Glutamatergic neuron (in vitro differentiated cells): Measurements from ENCODE around the gene APOA1. TPM values are rescaled to one million over a fixed set of nuclear protein-coding genes. Genes with fewer than 3 reads are reported as not detected.

Source experiments
- DNase-seq: peaks from one replicate; pipeline ENCODE4 v3.0.0; 2022
- H3K27ac Mint-ChIP-seq: one replicate; pipeline ENCODE4 v1.8.0; 2020; ENCODE audit warnings: mild to moderate bottlenecking, mixed read lengths, inconsistent platforms; ENCODE audit not compliant: unreplicated experiment
- H3K27me3 Mint-ChIP-seq: one replicate; pipeline ENCODE4 v1.8.0; 2020; ENCODE audit warnings: mild to moderate bottlenecking, moderate library complexity, mixed read lengths, inconsistent platforms; ENCODE audit not compliant: unreplicated experiment
- H3K36me3 Mint-ChIP-seq: one replicate; pipeline ENCODE4 v1.8.0; 2020; ENCODE audit warnings: mild to moderate bottlenecking, mixed read lengths, inconsistent platforms; ENCODE audit not compliant: unreplicated experiment
- H3K4me1 Mint-ChIP-seq: one replicate; pipeline ENCODE4 v1.8.0; 2020; ENCODE audit warnings: mild to moderate bottlenecking, low read depth, mixed read lengths, inconsistent platforms; ENCODE audit not compliant: unreplicated experiment
- H3K4me3 Mint-ChIP-seq: one replicate; pipeline ENCODE4 v1.8.0; 2020; ENCODE audit warnings: mild to moderate bottlenecking, mixed read lengths, inconsistent platforms; ENCODE audit not compliant: unreplicated experiment
- H3K9me3 Mint-ChIP-seq: one replicate; pipeline ENCODE4 v1.8.0; 2020; ENCODE audit warnings: mild to moderate bottlenecking, moderate library complexity, mixed read lengths, inconsistent platforms; ENCODE audit not compliant: unreplicated experiment
- CTCF ChIP-seq: fragments of 200-600 bp; sonication (generic); IDR thresholded peaks from one replicate; pipeline ENCODE4 v1.5.0; 2021; ENCODE audit not compliant: partially characterized antibody, unreplicated experiment
- total RNA-seq: library from RNA; stranded (reverse); fragmentation: NEBNext Ultra II Directional; extraction: Animal tissue kit (Norgen Biotek cat#: 25700); gene quantifications from one replicate; pipeline ENCODE4 v1.2.1, GENCODE V29; 2021; ENCODE audit not compliant: unreplicated experiment

APOA1 gene
- total RNA-seq, 1 donor from 2014 or later: not detected

DNA sequence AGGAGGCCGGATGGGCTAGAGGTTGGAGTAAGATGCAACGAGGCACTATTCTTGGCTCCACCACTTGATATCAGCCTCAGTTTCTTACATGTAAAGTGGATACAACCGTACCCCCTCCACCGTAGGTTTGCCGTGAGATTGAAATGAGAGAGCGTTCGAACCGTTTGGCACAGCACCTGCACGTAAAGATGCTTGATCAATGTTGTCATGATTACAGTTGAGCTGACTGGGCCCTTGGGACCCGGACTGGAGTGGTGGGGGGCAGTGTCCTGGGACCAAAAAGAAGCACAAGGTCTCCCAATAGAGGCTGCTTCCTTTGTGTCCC, 4.0 kb downstream of the APOA1 start:
- no peak for DNase-seq
- H3K9me3 Mint-ChIP-seq: peaks cover 4% of the 10 kb centered on the region
- H3K27ac Mint-ChIP-seq: no peak overlapping the region
- no peak overlapping the region for H3K4me3 Mint-ChIP-seq
- no peak for TF ChIP-seq CTCF
- H3K4me1 Mint-ChIP-seq: no peaks in the 10 kb centered on the region
- no peaks in the 10 kb centered on the region for H3K36me3 Mint-ChIP-seq
- peaks cover 3% of the 10 kb centered on the region for H3K27me3 Mint-ChIP-seq

DNA sequence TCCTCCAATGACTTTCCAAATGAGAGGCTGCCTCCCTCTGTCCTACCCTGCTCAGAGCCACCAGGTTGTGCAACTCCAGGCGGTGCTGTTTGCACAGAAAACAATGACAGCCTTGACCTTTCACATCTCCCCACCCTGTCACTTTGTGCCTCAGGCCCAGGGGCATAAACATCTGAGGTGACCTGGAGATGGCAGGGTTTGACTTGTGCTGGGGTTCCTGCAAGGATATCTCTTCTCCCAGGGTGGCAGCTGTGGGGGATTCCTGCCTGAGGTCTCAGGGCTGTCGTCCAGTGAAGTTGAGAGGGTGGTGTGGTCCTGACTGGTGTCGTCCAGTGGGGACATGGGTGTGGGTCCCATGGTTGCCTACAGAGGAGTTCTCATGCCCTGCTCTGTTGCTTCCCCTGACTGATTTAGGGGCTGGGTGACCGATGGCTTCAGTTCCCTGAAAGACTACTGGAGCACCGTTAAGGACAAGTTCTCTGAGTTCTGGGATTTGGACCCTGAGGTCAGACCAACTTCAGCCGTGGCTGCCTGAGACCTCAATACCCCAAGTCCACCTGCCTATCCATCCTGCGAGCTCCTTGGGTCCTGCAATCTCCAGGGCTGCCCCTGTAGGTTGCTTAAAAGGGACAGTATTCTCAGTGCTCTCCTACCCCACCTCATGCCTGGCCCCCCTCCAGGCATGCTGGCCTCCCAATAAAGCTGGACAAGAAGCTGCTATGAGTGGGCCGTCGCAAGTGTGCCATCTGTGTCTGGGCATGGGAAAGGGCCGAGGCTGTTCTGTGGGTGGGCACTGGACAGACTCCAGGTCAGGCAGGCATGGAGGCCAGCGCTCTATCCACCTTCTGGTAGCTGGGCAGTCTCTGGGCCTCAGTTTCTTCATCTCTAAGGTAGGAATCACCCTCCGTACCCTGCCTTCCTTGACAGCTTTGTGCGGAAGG, 4.8 kb downstream of the APOA1 start:
- no peaks in the 10 kb centered on the region for H3K9me3 Mint-ChIP-seq
- no peak overlapping the region for H3K27ac Mint-ChIP-seq
- DNase-seq: no peak
- no peak for TF ChIP-seq CTCF
- H3K27me3 Mint-ChIP-seq: peaks cover 3% of the 10 kb centered on the region
- H3K36me3 Mint-ChIP-seq: no peaks in the 10 kb centered on the region
- H3K4me1 Mint-ChIP-seq: no peaks in the 10 kb centered on the region
- H3K4me3 Mint-ChIP-seq: no peak overlapping the region

- H3K9me3 Mint-ChIP-seq: no peaks in the 10 kb centered on the region
- no peaks in the 10 kb centered on the region for H3K36me3 Mint-ChIP-seq
- DNase-seq: no peak
- no peaks in the 10 kb centered on the region for H3K4me1 Mint-ChIP-seq
- H3K4me3 Mint-ChIP-seq: no peak overlapping the region
- TF ChIP-seq CTCF: no peak
- no peak overlapping the region for H3K27ac Mint-ChIP-seq
- H3K27me3 Mint-ChIP-seq: peaks cover 2% of the 10 kb centered on the region
Observed at GRCh38 chr11:116831790-116832349, 5.6 kb downstream of the APOA1 start.

DNA sequence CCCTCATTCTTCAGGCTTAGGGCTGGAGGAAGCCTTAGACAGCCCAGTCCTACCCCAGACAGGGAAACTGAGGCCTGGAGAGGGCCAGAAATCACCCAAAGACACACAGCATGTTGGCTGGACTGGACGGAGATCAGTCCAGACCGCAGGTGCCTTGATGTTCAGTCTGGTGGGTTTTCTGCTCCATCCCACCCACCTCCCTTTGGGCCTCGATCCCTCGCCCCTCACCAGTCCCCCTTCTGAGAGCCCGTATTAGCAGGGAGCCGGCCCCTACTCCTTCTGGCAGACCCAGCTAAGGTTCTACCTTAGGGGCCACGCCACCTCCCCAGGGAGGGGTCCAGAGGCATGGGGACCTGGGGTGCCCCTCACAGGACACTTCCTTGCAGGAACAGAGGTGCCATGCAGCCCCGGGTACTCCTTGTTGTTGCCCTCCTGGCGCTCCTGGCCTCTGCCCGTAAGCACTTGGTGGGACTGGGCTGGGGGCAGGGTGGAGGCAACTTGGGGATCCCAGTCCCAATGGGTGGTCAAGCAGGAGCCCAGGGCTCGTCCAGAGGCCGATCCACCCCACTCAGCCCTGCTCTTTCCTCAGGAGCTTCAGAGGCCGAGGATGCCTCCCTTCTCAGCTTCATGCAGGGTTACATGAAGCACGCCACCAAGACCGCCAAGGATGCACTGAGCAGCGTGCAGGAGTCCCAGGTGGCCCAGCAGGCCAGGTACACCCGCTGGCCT, 7.1 kb downstream of the APOA1 start:
- no peak for DNase-seq
- H3K4me3 Mint-ChIP-seq: no peak overlapping the region
- H3K9me3 Mint-ChIP-seq: no peaks in the 10 kb centered on the region
- no peaks in the 10 kb centered on the region for H3K36me3 Mint-ChIP-seq
- no peak for TF ChIP-seq CTCF
- H3K4me1 Mint-ChIP-seq: no peaks in the 10 kb centered on the region
- H3K27ac Mint-ChIP-seq: no peak overlapping the region
- H3K27me3 Mint-ChIP-seq: peaks cover 2% of the 10 kb centered on the region
